AML-193 (cell line): ENCODE measurements around the gene GRK5.

ENCODE experiments used
- DNase-seq, 2 experiments: peaks; one replicate each; lab custom pipeline; 2025; lab: John Stamatoyannopoulos, UW

GRK5 gene

GRCh38 chr10:119505131-119505551 is 297.8 kb downstream of the GRK5 start:
- no peak for DNase-seq
